OCI-LY7 (cell line): ENCODE measurements around the gene EIF4B. TPM values are rescaled to one million over a fixed set of nuclear protein-coding genes. Genes with fewer than 3 reads are reported as not detected.
"Not testable (repeated sequence)": the region's sequence is repeated elsewhere in the genome, so short reads cannot be mapped to it uniquely, and the experiment has no call there.

Experiments used
- BruUV-seq: library from RNA; stranded (reverse); fragments of 400-500 nt; replicated peaks from 2 replicates; lab custom pipeline; 2021; lab: Mats Ljungman, UMichigan
- CTCF ChIA-PET: fragments of 300-600 bp; sonication (Branson Sonifier 250); formaldehyde crosslinking; loops from one replicate; lab custom pipeline; 2022; ENCODE audit warnings: antibody characterized with exemption; ENCODE audit not compliant: unreplicated experiment; lab: Charles Lee
- POLR2A ChIA-PET: fragments of 300-600 bp; sonication (Branson Sonifier 250); formaldehyde crosslinking; loops from one replicate; lab custom pipeline; 2022; ENCODE audit warnings: antibody characterized with exemption; lab: Charles Lee
- DNase-seq: peaks from one replicate; pipeline ENCODE4 v3.0.0-alpha.2; 2015; ENCODE audit warnings: low spot score
- H2AFZ ChIP-seq: fragments of 200-600 bp; sonication (generic), shearing (Covaris generic); 2 replicates; pipeline ENCODE4 v1.6.1; 2014; ENCODE audit warnings: mild to moderate bottlenecking, antibody characterized with exemption, low read length, moderate library complexity
- H3K27ac ChIP-seq: fragments of 200-600 bp; sonication (generic); 2 replicates; pipeline ENCODE4 v1.5.1; 2014; ENCODE audit warnings: mixed run types, low read depth, mild to moderate bottlenecking, moderate library complexity, low read length, inconsistent platforms; ENCODE audit not compliant: poor library complexity, severe bottlenecking
- H3K36me3 ChIP-seq: fragments of 200-600 bp; sonication (generic); 2 replicates; pipeline ENCODE4 v1.6.1; 2014; ENCODE audit warnings: mild to moderate bottlenecking, antibody characterized with exemption, low read length, moderate library complexity, mixed read lengths; ENCODE audit not compliant: insufficient read depth
- H3K4me1 ChIP-seq: fragments of 200-600 bp; sonication (generic); 2 replicates; pipeline ENCODE4 v1.5.1; 2014; ENCODE audit warnings: mild to moderate bottlenecking, low read length; ENCODE audit not compliant: insufficient read depth, poor library complexity, severe bottlenecking
- H3K4me2 ChIP-seq: fragments of 200-600 bp; sonication (generic); 2 replicates; pipeline ENCODE4 v1.6.1; 2014; ENCODE audit warnings: mild to moderate bottlenecking, low read length
- H3K4me3 ChIP-seq: fragments of 200-600 bp; sonication (generic); 2 replicates; pipeline ENCODE4 v1.5.1; 2014; ENCODE audit warnings: mild to moderate bottlenecking, low read depth, low read length; ENCODE audit not compliant: poor library complexity, severe bottlenecking
- H3K79me2 ChIP-seq: fragments of 200-600 bp; sonication (generic); 2 replicates; pipeline ENCODE4 v1.6.1; 2016; ENCODE audit warnings: low read depth, mild to moderate bottlenecking, low read length, moderate library complexity, mixed read lengths; ENCODE audit not compliant: insufficient read depth
- H3K9me2 ChIP-seq: fragments of 200-600 bp; sonication (generic); 2 replicates; pipeline ENCODE4 v1.6.1; 2016; ENCODE audit warnings: mild to moderate bottlenecking, low read length, mixed read lengths; ENCODE audit not compliant: insufficient read depth
- H3K9me3 ChIP-seq: fragments of 200-600 bp; sonication (generic); 2 replicates; pipeline ENCODE4 v1.6.1; 2014; ENCODE audit warnings: mild to moderate bottlenecking, mixed run types, low read length, mixed read lengths
- H4K20me1 ChIP-seq: fragments of 200-600 bp; sonication (generic); 2 replicates; pipeline ENCODE4 v1.6.1; 2014; ENCODE audit warnings: mild to moderate bottlenecking, antibody characterized with exemption, low read length, moderate library complexity, mixed read lengths; ENCODE audit not compliant: insufficient read depth
- CTCF ChIP-seq: fragments of 200-600 bp; sonication (generic); conservative IDR thresholded peaks from 2 replicates; pipeline ENCODE4 v1.5.1; 2014; ENCODE audit warnings: mild to moderate bottlenecking, antibody characterized with exemption, low read length, moderate library complexity, mixed read lengths
- EZH2phosphoT487 ChIP-seq: fragments of 200-600 bp; sonication (generic); IDR thresholded peaks from 2 replicates; pipeline ENCODE4 v1.6.1; 2018; ENCODE audit warnings: low read depth, borderline replicate concordance, mild to moderate bottlenecking, mixed run types, antibody characterized with exemption, low read length, moderate library complexity, mixed read lengths
- intact Hi-C: fragments of 100-400 bp; cut with micrococcal nuclease; formaldehyde crosslinking; loops from one replicate; pipeline ENCODE4 v1.10.0; 2022; ENCODE audit not compliant: unreplicated experiment
- total RNA-seq, 2 experiments: library from RNA; depleted of rRNA in 1 of 2; stranded (reverse); fragments of >200 nt in 1 of 2; shearing (Covaris generic) in 1 of 2; gene quantifications; 2 replicates each; pipeline ENCODE4 v1.2.3, GENCODE V29; 2014 to 2022

The EIF4B gene
- total RNA-seq, 2 experiments from 2014 or later = 645 to 745 TPM

DNA sequence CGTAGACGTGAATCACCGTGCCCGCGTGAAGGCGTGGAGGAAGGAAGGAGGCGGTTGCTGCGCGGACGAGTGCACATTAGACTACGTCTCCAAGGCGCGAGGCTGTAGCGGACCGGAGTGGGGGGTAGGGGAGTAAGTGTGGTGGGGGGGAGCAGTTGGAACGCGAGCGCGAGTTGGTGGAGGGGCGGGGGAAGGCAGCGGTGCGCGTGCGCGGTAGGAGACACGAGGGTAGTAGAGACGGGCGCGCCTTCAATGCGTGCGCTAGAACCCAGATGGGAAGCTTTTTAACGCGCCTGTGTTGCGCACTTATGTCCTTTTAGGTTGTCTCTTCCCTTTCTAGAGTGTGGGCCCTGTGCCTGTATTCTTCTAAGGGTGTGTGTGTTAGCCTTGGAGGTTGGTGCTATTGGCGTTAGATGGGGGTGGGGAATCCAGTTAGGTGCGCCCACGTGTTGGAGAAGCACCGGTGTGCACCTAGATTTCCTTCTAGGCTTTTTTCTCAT is 604 bp downstream of the EIF4B start:
- peak; percentile 87 for DNase-seq
- ChIA-PET CTCF (interaction anchor here (0.5 to 0.6 kb wide), 4 partner anchors 11 to 201 kb away, joined by 3 to 6 read pairs (median 4); no protein-coding TSS in a partner anchor), POLR2A (interaction anchor here (0.7 to 1.1 kb wide), 3 partner anchors 15 to 313 kb away, joined by 3 read pairs; no protein-coding TSS in a partner anchor)
- Histone ChIP-seq H3K4me3 (peak overlapping the region; percentile 77), H3K9me3 (peaks cover 6% of the 10 kb centered on the region; the same call in 1 of the 2 replicates), H3K36me3 (peaks cover 50% of the 10 kb centered on the region), H3K4me1 (peaks cover 49% of the 10 kb centered on the region), H2AFZ (0 out of 2 replicates have a peak overlapping the region, but pooled peaks have one; percentile 0), H3K4me2 (peak overlapping the region; percentile 90), H4K20me1 (peaks cover 41% of the 10 kb centered on the region), H3K79me2 (peaks cover 67% of the 10 kb centered on the region), H3K9me2 (no peaks in the 10 kb centered on the region), H3K27ac (peak overlapping the region; percentile 78)
- BruUV-seq = TSS peak; percentile 63
- TF ChIP-seq CTCF = no peak
- TF ChIP-seq EZH2phosphoT487 = no peak
- intact Hi-C loops = loop anchor here (10.0 kb wide), 1 partner anchor 748 kb away; the partner anchor contains the start of gene CISTR

- Histone ChIP-seq H3K36me3 (peaks cover 55% of the 10 kb centered on the region), H3K4me3 (peak overlapping the region; percentile 77), H3K79me2 (peaks cover 72% of the 10 kb centered on the region), H4K20me1 (peaks cover 44% of the 10 kb centered on the region), H3K9me3 (peaks cover 9% of the 10 kb centered on the region; the same call in 1 of the 2 replicates), H3K4me2 (peak overlapping the region; percentile 90), H3K27ac (peak overlapping the region; percentile 78), H2AFZ (no peak overlapping the region), H3K9me2 (no peaks in the 10 kb centered on the region), H3K4me1 (peaks cover 52% of the 10 kb centered on the region)
- ChIA-PET CTCF (no interaction called here), POLR2A (interaction anchor here (1.0 to 1.1 kb wide), 2 partner anchors 14 to 313 kb away, joined by 3 read pairs; no protein-coding TSS in a partner anchor)
- intact Hi-C loops = loop anchor here (10.0 kb wide), 1 partner anchor 747 kb away; the partner anchor contains the start of gene CISTR
- TF ChIP-seq CTCF = no peak
- TF ChIP-seq EZH2phosphoT487 = no peak
- no TSS peak for BruUV-seq
- no peak for DNase-seq
These were observed 1.1 kb downstream of the EIF4B start for GRCh38 chr12:53007343-53007742.

GRCh38 chr12:53008760-53009159 is 2.5 kb downstream of the EIF4B start:
- H3K36me3 ChIP-seq = peaks cover 68% of the 10 kb centered on the region
- POLR2A ChIA-PET, H3K27ac ChIP-seq, H2AFZ ChIP-seq, BruUV-seq, H3K9me3 ChIP-seq, H3K9me2 ChIP-seq, CTCF ChIA-PET, DNase-seq: not testable (repeated sequence)
- H3K4me2 ChIP-seq = peak overlapping the region; percentile 90
- intact Hi-C loops = loop anchor here (10.0 kb wide), 1 partner anchor 746 kb away; the partner anchor contains the start of gene CISTR
- H3K79me2 ChIP-seq = peaks cover 86% of the 10 kb centered on the region
- peaks cover 48% of the 10 kb centered on the region for H4K20me1 ChIP-seq
- H3K4me3 ChIP-seq = peak overlapping the region; percentile 77
- H3K4me1 ChIP-seq = peaks cover 52% of the 10 kb centered on the region
